Caco-2 (cell line): ENCODE results near the gene BRD2. TPM values are rescaled to one million over a fixed set of nuclear protein-coding genes. Genes with fewer than 3 reads are reported as not detected.

ENCODE experiments used
- BruUV-seq: library from RNA; stranded (reverse); fragments of 400-500 nt; replicated peaks from 2 replicates; lab custom pipeline; 2021; lab: Mats Ljungman, UMichigan
- CTCF ChIA-PET: fragments of 300-600 bp; sonication (Branson Sonifier 250); formaldehyde crosslinking; loops from one replicate; lab custom pipeline; 2022; ENCODE audit warnings: antibody characterized with exemption; lab: Charles Lee
- POLR2A ChIA-PET: fragments of 300-600 bp; sonication (Branson Sonifier 250); formaldehyde crosslinking; loops from one replicate; lab custom pipeline; 2022; ENCODE audit warnings: antibody characterized with exemption; lab: Charles Lee
- DNase-seq, 2 experiments: peaks; one replicate each; pipeline versions ENCODE4 v3.0.0 to v3.0.0-alpha.2; 2020 to 2022
- H3K27me3 ChIP-seq: replicated peaks from 2 replicates; pipeline ENCODE4 v1.6.0; 2011; ENCODE audit warnings: low read length; ENCODE audit not compliant: control insufficient read depth, insufficient read depth
- H3K36me3 ChIP-seq: 2 replicates; pipeline ENCODE4 v1.5.1; 2011; ENCODE audit warnings: low read length; ENCODE audit not compliant: control insufficient read depth, insufficient read depth
- H3K4me1 ChIP-seq: fragments of 250-450 bp; sonication (Bioruptor Pico); 2 replicates; pipeline ENCODE4 v1.5.1; 2020; ENCODE audit warnings: mild to moderate bottlenecking
- H3K4me3 ChIP-seq: 2 replicates; pipeline ENCODE4 v1.5.1; 2011; ENCODE audit warnings: low read depth, mild to moderate bottlenecking, control low read depth, low read length
- H3K9me3 ChIP-seq: fragments of 250-450 bp; sonication (Bioruptor Pico); 2 replicates; pipeline ENCODE4 v1.5.1; 2020; ENCODE audit warnings: mild to moderate bottlenecking, moderate library complexity
- H3K27ac Mint-ChIP-seq: one replicate; pipeline ENCODE4 v1.8.0; 2022; ENCODE audit warnings: mixed read lengths; ENCODE audit not compliant: unreplicated experiment
- H3K27me3 Mint-ChIP-seq: one replicate; pipeline ENCODE4 v1.8.0; 2022; ENCODE audit warnings: mixed read lengths; ENCODE audit not compliant: insufficient read depth, unreplicated experiment
- H3K36me3 Mint-ChIP-seq: one replicate; pipeline ENCODE4 v1.8.0; 2022; ENCODE audit warnings: mild to moderate bottlenecking, mixed read lengths; ENCODE audit not compliant: insufficient read depth, unreplicated experiment
- H3K4me1 Mint-ChIP-seq: one replicate; pipeline ENCODE4 v1.8.0; 2022; ENCODE audit warnings: low read depth, mixed read lengths; ENCODE audit not compliant: unreplicated experiment
- H3K4me3 Mint-ChIP-seq: one replicate; pipeline ENCODE4 v1.8.0; 2022; ENCODE audit warnings: mild to moderate bottlenecking, moderate library complexity, mixed read lengths; ENCODE audit not compliant: unreplicated experiment
- H3K9me3 Mint-ChIP-seq: one replicate; pipeline ENCODE4 v1.8.0; 2022; ENCODE audit warnings: mixed read lengths; ENCODE audit not compliant: unreplicated experiment
- CTCF ChIP-seq, 2 experiments: fragments of 200-600 bp in 1 of 2; IDR thresholded peaks; 1 replicate in 1 of 2; 2 replicates in 1 of 2; pipeline versions ENCODE4 v1.5.1 to v1.8.0; 2011 to 2022; ENCODE audit warnings: antibody characterized with exemption in 1 of 2, control low read depth in 1 of 2, inconsistent platforms in 1 of 2, low read depth in 1 of 2, low read length in 1 of 2, mild to moderate bottlenecking in 1 of 2, moderate library complexity in 1 of 2; ENCODE audit not compliant: insufficient read depth in 1 of 2, severe bottlenecking in 1 of 2, unreplicated experiment in 1 of 2
- intact Hi-C: fragments of 100-400 bp; cut with micrococcal nuclease; formaldehyde crosslinking; loops from one replicate; pipeline ENCODE4 v1.10.0; 2022; ENCODE audit not compliant: unreplicated experiment
- total RNA-seq: library from RNA; stranded (reverse); gene quantifications from 2 replicates; pipeline ENCODE4 v1.2.3, GENCODE V29; 2022

The BRD2 gene
- total RNA-seq, 1 experiment from 2014 or later: 200 TPM

GRCh38 chr6:33019372-33019771 lies 51.0 kb downstream of the BRD2 start:
- Histone ChIP-seq H3K36me3 (no peaks in the 10 kb centered on the region), H3K27me3 (no peaks in the 10 kb centered on the region), H3K9me3 (no peaks in the 10 kb centered on the region), H3K4me1 (0 out of 2 replicates have a peak, but pooled peaks cover 3% of the 10 kb centered on the region), H3K4me3 (no peak overlapping the region)
- H3K4me1 Mint-ChIP-seq: no peaks in the 10 kb centered on the region
- no peaks in the 10 kb centered on the region for H3K9me3 Mint-ChIP-seq
- H3K27me3 Mint-ChIP-seq: peaks cover 11% of the 10 kb centered on the region
- TF ChIP-seq CTCF (IDR thresholded peaks at IDR 0.05; ENCODE audit: insufficient read depth in 1 of 2, low read depth in 1 of 2, low read length in 1 of 2, severe bottlenecking in 1 of 2, unreplicated experiment in 1 of 2): no peak
- ChIA-PET CTCF (no interaction called here), POLR2A (no interaction called here)
- DNase-seq: no peak
- no peaks in the 10 kb centered on the region for H3K36me3 Mint-ChIP-seq
- no TSS peak for BruUV-seq
- no peak overlapping the region for H3K27ac Mint-ChIP-seq
- intact Hi-C loops: no loop called here
- no peak overlapping the region for H3K4me3 Mint-ChIP-seq

- Mint-ChIP-seq H3K4me1 (no peaks in the 10 kb centered on the region), H3K27ac (no peak overlapping the region), H3K9me3 (no peaks in the 10 kb centered on the region), H3K36me3 (no peaks in the 10 kb centered on the region), H3K4me3 (no peak overlapping the region), H3K27me3 (peaks cover 10% of the 10 kb centered on the region)
- Histone ChIP-seq H3K4me1 (no peaks in the 10 kb centered on the region), H3K27me3 (no peaks in the 10 kb centered on the region), H3K9me3 (no peaks in the 10 kb centered on the region), H3K36me3 (no peaks in the 10 kb centered on the region), H3K4me3 (no peak overlapping the region)
- POLR2A ChIA-PET: no interaction called here
- BruUV-seq: no TSS peak
- intact Hi-C loops: no loop called here
- DNase-seq: no peak
- TF ChIP-seq CTCF (IDR thresholded peaks at IDR 0.05; ENCODE audit: insufficient read depth in 1 of 2, low read depth in 1 of 2, low read length in 1 of 2, severe bottlenecking in 1 of 2, unreplicated experiment in 1 of 2): no peak
- CTCF ChIA-PET: no interaction called here
These were observed 53.5 kb downstream of the BRD2 start for GRCh38 chr6:33021917-33022316.

GRCh38 chr6:33023536-33023935 lies 55.1 kb downstream of the BRD2 start:
- H3K4me1 ChIP-seq: no peaks in the 10 kb centered on the region
- Mint-ChIP-seq H3K9me3 (no peaks in the 10 kb centered on the region), H3K27me3 (peaks cover 9% of the 10 kb centered on the region), H3K4me3 (no peak overlapping the region), H3K27ac (no peak overlapping the region), H3K4me1 (no peaks in the 10 kb centered on the region), H3K36me3 (no peaks in the 10 kb centered on the region)
- intact Hi-C loops: no loop called here
- ChIA-PET POLR2A (no interaction called here), CTCF (no interaction called here)
- no peaks in the 10 kb centered on the region for H3K36me3 ChIP-seq
- H3K4me3 ChIP-seq: no peak overlapping the region
- TF ChIP-seq CTCF (IDR thresholded peaks at IDR 0.05; ENCODE audit: insufficient read depth in 1 of 2, low read depth in 1 of 2, low read length in 1 of 2, severe bottlenecking in 1 of 2, unreplicated experiment in 1 of 2): no peak
- no TSS peak for BruUV-seq
- H3K9me3 ChIP-seq: no peaks in the 10 kb centered on the region
- no peaks in the 10 kb centered on the region for H3K27me3 ChIP-seq
- DNase-seq: no peak
